Dendritic cell treated with granulocyte-macrophage colony-stimulating factor and Interleukin-4, amounts not matched to agents 40 ng/mL and 50 ng/mL, for 4 days (primary cell): ENCODE data around the gene NKAIN2.

Experiments
- H3K27ac Mint-ChIP-seq: one replicate; pipeline ENCODE4 v1.8.0; 2022; ENCODE audit warnings: mild to moderate bottlenecking, mixed read lengths
- H3K27me3 Mint-ChIP-seq: one replicate; pipeline ENCODE4 v1.8.0; 2022; ENCODE audit warnings: mild to moderate bottlenecking, mixed read lengths
- H3K36me3 Mint-ChIP-seq: one replicate; pipeline ENCODE4 v1.8.0; 2022; ENCODE audit warnings: low read depth, mixed read lengths
- H3K4me1 Mint-ChIP-seq: one replicate; pipeline ENCODE4 v1.8.0; 2022; ENCODE audit warnings: low read depth, mixed read lengths
- H3K4me3 Mint-ChIP-seq: one replicate; pipeline ENCODE4 v1.8.0; 2022; ENCODE audit warnings: mild to moderate bottlenecking, moderate library complexity, mixed read lengths
- H3K9me3 Mint-ChIP-seq: one replicate; pipeline ENCODE4 v1.8.0; 2022; ENCODE audit warnings: mixed read lengths
- intact Hi-C: fragments of 100-400 bp; cut with micrococcal nuclease; formaldehyde crosslinking; loops from one replicate; pipeline ENCODE4 v1.15.0; 2022

The NKAIN2 gene

DNA sequence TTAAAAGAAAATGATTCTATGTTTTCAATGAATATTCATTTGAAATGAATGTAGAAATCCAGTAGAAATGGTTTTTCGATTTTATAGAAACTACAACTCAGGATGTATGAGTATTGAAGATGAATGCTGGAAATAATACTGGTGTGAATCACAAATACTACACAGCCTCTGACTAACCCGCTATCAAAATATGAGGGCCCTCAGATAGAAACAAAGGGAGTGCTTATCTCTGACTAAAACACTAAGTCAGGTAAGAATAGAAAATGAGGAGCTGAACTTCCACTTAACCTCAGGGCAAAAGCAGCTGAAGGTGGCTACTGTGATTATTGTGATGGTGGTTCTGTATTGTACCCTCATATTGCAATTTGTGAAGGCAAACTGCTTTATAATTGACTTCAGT is 937.7 kb downstream of the NKAIN2 start:
- H3K4me1 Mint-ChIP-seq, result no peaks in the 10 kb centered on the region
- no peaks in the 10 kb centered on the region for H3K27me3 Mint-ChIP-seq
- peaks cover 6% of the 10 kb centered on the region for H3K9me3 Mint-ChIP-seq
- H3K4me3 Mint-ChIP-seq, result no peak overlapping the region
- intact Hi-C loops, result no loop called here
- H3K27ac Mint-ChIP-seq, result no peak overlapping the region
- H3K36me3 Mint-ChIP-seq, result no peaks in the 10 kb centered on the region

DNA sequence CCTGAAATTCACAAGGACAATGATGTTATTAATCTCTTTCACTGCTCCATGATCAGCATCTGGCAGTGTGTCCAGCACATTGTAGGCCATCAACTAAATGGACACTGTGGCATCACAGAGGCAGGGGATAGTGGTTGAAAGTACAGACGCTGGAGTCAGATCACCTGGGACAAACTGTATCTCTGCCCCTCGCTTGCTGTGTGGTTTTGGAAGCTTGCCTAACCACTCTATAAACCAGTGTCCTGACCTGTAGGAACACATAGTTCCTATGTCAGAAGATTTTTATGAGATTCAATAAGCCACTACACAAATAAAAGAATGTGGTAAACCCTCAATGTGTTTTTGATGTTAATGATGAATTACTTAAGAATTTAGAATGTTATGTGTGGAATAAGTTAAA is 939.3 kb downstream of the NKAIN2 start:
- Mint-ChIP-seq H3K36me3 (no peaks in the 10 kb centered on the region), H3K4me3 (no peak overlapping the region), H3K9me3 (peaks cover 6% of the 10 kb centered on the region), H3K27ac (no peak overlapping the region), H3K4me1 (no peaks in the 10 kb centered on the region), H3K27me3 (no peaks in the 10 kb centered on the region)
- intact Hi-C loops, result no loop called here

- Mint-ChIP-seq H3K9me3 (peaks cover 6% of the 10 kb centered on the region), H3K4me1 (no peaks in the 10 kb centered on the region), H3K27me3 (no peaks in the 10 kb centered on the region), H3K27ac (no peak overlapping the region), H3K4me3 (no peak overlapping the region), H3K36me3 (no peaks in the 10 kb centered on the region)
- intact Hi-C loops, result no loop called here
Observed at GRCh38 chr6:124743420-124743819, 939.8 kb downstream of the NKAIN2 start.

DNA sequence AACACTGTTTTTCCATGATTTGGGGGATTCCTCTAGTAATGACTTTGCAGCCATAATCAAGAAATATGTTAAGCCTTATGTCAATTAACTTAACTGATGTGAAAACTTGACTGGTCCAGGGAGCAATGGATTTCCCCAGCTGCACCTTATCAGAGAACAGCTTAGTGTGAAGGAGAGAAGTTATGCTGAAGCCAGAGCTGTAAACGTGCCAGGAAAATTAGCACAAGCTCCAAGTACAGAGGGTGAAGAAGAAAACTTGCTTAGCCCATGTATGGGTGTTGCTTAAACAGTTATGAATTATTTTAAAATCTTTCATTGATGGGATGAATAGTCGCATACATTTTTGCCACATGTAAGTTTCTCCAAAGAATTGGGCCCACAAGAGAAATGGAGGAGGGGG is 943.7 kb downstream of the NKAIN2 start:
- H3K4me1 Mint-ChIP-seq, result no peaks in the 10 kb centered on the region
- intact Hi-C loops, result no loop called here
- H3K36me3 Mint-ChIP-seq, result no peaks in the 10 kb centered on the region
- no peaks in the 10 kb centered on the region for H3K9me3 Mint-ChIP-seq
- H3K27me3 Mint-ChIP-seq, result no peaks in the 10 kb centered on the region
- H3K27ac Mint-ChIP-seq, result no peak overlapping the region
- H3K4me3 Mint-ChIP-seq, result no peak overlapping the region

- Mint-ChIP-seq H3K27me3 (no peaks in the 10 kb centered on the region), H3K9me3 (no peaks in the 10 kb centered on the region), H3K36me3 (no peaks in the 10 kb centered on the region), H3K27ac (no peak overlapping the region), H3K4me3 (no peak overlapping the region), H3K4me1 (no peaks in the 10 kb centered on the region)
- intact Hi-C loops, result no loop called here
Observed at GRCh38 chr6:124748778-124749177, 945.1 kb downstream of the NKAIN2 start.

GRCh38 chr6:124753001-124753400 is 949.3 kb downstream of the NKAIN2 start:
- H3K4me1 Mint-ChIP-seq, result no peaks in the 10 kb centered on the region
- no peak overlapping the region for H3K27ac Mint-ChIP-seq
- intact Hi-C loops, result no loop called here
- H3K36me3 Mint-ChIP-seq, result no peaks in the 10 kb centered on the region
- no peaks in the 10 kb centered on the region for H3K27me3 Mint-ChIP-seq
- no peaks in the 10 kb centered on the region for H3K9me3 Mint-ChIP-seq
- no peak overlapping the region for H3K4me3 Mint-ChIP-seq

DNA sequence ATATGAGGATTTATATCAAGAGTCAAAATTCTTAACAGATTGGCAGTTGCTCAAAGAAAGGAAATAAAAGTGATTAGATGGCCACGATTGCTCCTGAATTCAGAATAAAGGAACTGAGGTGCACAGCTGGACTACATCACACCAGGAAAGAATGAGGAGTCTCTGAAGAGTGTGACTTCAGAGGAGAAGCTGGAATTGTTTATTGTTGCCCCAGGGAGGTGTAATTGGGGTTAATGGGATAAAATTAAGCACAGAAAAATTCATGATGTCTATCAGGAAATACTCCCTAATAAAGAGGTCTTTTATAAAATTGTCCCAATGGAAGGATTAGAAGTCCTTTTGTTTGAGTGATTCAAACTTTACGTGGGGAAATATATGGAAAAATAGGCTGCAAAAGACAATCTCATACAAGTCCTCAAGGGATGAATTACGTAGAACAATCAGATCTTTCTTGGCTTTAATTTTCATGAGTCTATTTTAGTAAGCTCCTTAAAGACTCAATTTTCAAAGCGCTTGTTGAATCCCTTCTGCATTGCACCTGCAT is 950.0 kb downstream of the NKAIN2 start:
- Mint-ChIP-seq H3K27me3 (no peaks in the 10 kb centered on the region), H3K27ac (no peak overlapping the region), H3K4me3 (no peak overlapping the region), H3K9me3 (no peaks in the 10 kb centered on the region), H3K4me1 (no peaks in the 10 kb centered on the region), H3K36me3 (no peaks in the 10 kb centered on the region)
- intact Hi-C loops, result no loop called here

DNA sequence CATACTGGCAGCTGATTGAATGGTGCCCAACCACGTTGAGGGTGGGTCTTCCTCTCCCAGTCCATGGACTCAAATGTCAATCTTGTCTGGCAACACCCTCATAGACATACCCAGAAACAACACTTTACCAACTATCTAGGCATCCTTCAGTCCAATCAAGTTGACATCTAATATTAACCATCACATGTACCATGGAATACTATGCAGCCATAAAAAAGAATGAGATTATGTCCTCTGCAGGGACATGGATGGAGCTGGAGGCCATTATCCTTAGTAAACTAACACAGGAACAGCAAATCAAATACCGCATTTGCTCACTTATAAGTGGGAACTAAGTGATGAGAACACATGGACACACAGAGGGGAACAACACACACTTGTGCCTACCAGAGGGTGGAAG is 951.7 kb downstream of the NKAIN2 start:
- Mint-ChIP-seq H3K4me3 (no peak overlapping the region), H3K27ac (no peak overlapping the region), H3K27me3 (no peaks in the 10 kb centered on the region), H3K4me1 (no peaks in the 10 kb centered on the region), H3K36me3 (no peaks in the 10 kb centered on the region), H3K9me3 (no peaks in the 10 kb centered on the region)
- intact Hi-C loops, result no loop called here

- intact Hi-C loops, result no loop called here
- Mint-ChIP-seq H3K27me3 (no peaks in the 10 kb centered on the region), H3K4me3 (no peak overlapping the region), H3K27ac (no peak overlapping the region), H3K9me3 (no peaks in the 10 kb centered on the region), H3K36me3 (no peaks in the 10 kb centered on the region), H3K4me1 (no peaks in the 10 kb centered on the region)
Observed at GRCh38 chr6:124757560-124757959, 953.9 kb downstream of the NKAIN2 start.

DNA sequence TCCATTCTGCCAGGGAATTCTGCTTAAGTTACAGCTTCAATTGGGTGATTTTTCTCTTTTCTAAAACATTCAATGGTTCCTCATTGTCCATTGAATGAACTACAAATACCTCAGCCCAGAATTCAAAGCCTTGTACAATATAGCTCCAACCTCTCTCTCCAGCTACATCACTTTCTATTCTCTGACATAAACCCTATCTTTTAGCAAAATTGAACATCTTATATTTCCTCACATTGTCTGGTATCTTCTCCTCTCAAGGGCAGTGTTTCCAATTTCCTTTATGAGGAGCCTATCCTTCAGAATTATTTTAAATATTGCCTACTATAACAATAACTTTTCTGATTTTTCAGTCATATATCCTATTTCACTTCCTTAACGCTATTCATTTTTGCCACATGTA is 955.0 kb downstream of the NKAIN2 start:
- intact Hi-C loops, result no loop called here
- no peak overlapping the region for H3K27ac Mint-ChIP-seq
- H3K27me3 Mint-ChIP-seq, result no peaks in the 10 kb centered on the region
- H3K4me3 Mint-ChIP-seq, result no peak overlapping the region
- H3K9me3 Mint-ChIP-seq, result no peaks in the 10 kb centered on the region
- H3K36me3 Mint-ChIP-seq, result no peaks in the 10 kb centered on the region
- H3K4me1 Mint-ChIP-seq, result no peaks in the 10 kb centered on the region

DNA sequence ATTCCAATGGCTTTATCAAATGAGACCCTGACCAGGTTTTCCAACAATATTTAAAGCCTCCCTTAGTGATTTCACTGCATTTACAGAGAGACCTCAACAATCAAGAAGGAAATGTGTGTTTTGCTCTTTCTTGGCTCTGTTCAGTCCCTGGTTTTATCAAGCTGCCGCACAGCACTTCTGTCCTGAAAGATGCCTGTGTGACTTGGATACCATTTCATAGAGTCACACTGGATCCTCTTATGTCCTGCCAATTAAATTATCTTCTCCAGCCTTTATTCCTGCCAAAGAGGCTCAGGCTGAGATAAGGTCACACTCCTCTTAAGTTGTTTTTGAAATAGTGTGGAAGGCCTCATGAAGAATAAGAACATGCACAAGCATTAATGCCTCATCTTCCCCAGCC is 961.6 kb downstream of the NKAIN2 start:
- H3K4me1 Mint-ChIP-seq, result no peaks in the 10 kb centered on the region
- no peaks in the 10 kb centered on the region for H3K27me3 Mint-ChIP-seq
- no peak overlapping the region for H3K4me3 Mint-ChIP-seq
- H3K36me3 Mint-ChIP-seq, result no peaks in the 10 kb centered on the region
- no peak overlapping the region for H3K27ac Mint-ChIP-seq
- intact Hi-C loops, result no loop called here
- H3K9me3 Mint-ChIP-seq, result no peaks in the 10 kb centered on the region

DNA sequence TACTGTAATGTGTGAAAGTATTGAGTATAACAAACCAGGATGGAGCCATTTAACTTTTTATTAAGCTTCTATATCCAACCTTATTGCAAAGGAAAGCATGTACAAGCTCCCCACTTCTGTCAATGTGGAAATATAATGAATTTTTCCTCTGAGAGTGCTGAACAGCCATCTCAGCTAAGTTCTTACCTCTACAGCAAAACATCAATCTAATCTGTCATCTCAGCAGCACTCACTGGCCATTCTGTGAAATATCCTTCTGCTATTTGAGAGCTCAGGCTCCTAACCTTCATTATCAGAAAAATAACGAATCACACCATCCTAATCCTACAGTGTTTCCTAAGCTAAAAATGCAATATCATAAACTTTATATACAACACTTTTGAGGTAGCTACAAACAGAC is 964.6 kb downstream of the NKAIN2 start:
- Mint-ChIP-seq H3K36me3 (no peaks in the 10 kb centered on the region), H3K4me1 (no peaks in the 10 kb centered on the region), H3K27me3 (no peaks in the 10 kb centered on the region), H3K9me3 (no peaks in the 10 kb centered on the region), H3K27ac (no peak overlapping the region), H3K4me3 (no peak overlapping the region)
- intact Hi-C loops, result no loop called here

DNA sequence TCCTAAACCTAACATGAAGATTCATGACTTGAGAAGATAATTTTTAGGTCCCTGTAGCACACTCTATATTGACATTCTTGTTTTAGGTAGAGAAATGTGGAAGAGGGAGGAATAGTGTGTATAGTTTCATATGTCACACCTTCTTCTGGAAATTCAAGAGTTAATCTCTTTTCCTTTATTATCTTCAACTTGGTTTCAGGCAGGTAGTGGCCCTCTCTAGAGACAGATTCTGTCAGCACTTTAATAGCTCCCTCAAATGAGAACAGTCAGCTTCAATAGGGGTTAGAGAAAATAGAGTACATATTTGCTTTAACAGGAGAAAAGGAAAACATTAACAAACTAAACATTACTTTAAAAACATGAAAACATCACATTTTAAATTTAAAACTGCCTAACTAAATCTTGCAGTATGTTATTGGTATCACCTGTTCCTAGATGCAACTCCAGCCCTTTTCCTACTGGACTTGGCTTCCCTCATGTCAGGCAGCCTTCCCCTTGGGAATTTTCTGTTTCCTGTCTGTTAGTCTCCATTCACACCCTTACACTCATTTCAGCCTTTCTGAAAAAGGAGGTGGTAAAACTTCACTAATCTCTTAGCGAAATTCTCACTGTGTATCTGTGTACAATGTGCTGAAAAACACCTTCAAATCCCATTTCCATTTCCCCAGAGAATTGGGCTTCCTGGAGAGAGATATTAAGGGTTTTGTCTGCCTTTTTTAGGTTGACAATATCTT is 966.3 kb downstream of the NKAIN2 start:
- no peak overlapping the region for H3K4me3 Mint-ChIP-seq
- no peak overlapping the region for H3K27ac Mint-ChIP-seq
- H3K27me3 Mint-ChIP-seq, result no peaks in the 10 kb centered on the region
- no peaks in the 10 kb centered on the region for H3K36me3 Mint-ChIP-seq
- intact Hi-C loops, result no loop called here
- H3K9me3 Mint-ChIP-seq, result no peaks in the 10 kb centered on the region
- no peaks in the 10 kb centered on the region for H3K4me1 Mint-ChIP-seq

DNA sequence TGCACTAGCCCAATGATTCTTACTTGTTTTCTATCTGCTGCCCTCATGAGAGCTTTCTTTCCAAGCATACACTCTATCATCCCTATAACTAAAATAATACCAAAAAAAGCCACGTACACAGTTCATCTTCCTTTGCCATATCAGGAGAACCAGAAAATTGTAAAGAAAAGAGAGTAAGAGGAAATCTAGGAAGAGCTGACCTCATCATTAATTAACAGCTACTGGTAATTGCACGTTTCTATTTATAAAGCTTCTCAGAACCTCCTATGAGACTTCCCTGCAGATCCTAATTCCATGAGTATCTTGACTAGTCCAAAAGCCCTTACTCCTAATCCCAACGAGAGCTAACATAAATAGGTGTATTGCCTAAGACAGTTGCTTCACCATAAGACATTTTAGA is 967.1 kb downstream of the NKAIN2 start:
- Mint-ChIP-seq H3K36me3 (no peaks in the 10 kb centered on the region), H3K27me3 (no peaks in the 10 kb centered on the region), H3K27ac (no peak overlapping the region), H3K4me3 (no peak overlapping the region), H3K4me1 (no peaks in the 10 kb centered on the region), H3K9me3 (no peaks in the 10 kb centered on the region)
- intact Hi-C loops, result no loop called here

GRCh38 chr6:124772733-124773319 is 969.2 kb downstream of the NKAIN2 start:
- Mint-ChIP-seq H3K4me1 (no peaks in the 10 kb centered on the region), H3K27ac (no peak overlapping the region), H3K9me3 (no peaks in the 10 kb centered on the region), H3K36me3 (no peaks in the 10 kb centered on the region), H3K27me3 (no peaks in the 10 kb centered on the region), H3K4me3 (no peak overlapping the region)
- intact Hi-C loops, result no loop called here
